Endothelial cell (in vitro differentiated cells): ENCODE results near the gene LPCAT1. TPM values are rescaled to one million over a fixed set of nuclear protein-coding genes. Genes with fewer than 3 reads are reported as not detected.

Experiments
- DNase-seq: peaks from one replicate; pipeline ENCODE4 v3.0.0; 2021; ENCODE audit warnings: low spot score
- H3K27ac Mint-ChIP-seq: one replicate; pipeline ENCODE4 v1.8.0; 2021; ENCODE audit warnings: mixed read lengths, inconsistent platforms; ENCODE audit not compliant: unreplicated experiment
- H3K27me3 Mint-ChIP-seq: one replicate; pipeline ENCODE4 v1.8.0; 2021; ENCODE audit warnings: mild to moderate bottlenecking, moderate library complexity, mixed read lengths, inconsistent platforms; ENCODE audit not compliant: unreplicated experiment
- H3K36me3 Mint-ChIP-seq: one replicate; pipeline ENCODE4 v1.8.0; 2021; ENCODE audit warnings: mild to moderate bottlenecking, low read depth, mixed read lengths, inconsistent platforms; ENCODE audit not compliant: unreplicated experiment
- H3K4me1 Mint-ChIP-seq: one replicate; pipeline ENCODE4 v1.8.0; 2021; ENCODE audit warnings: mild to moderate bottlenecking, mixed read lengths, inconsistent platforms; ENCODE audit not compliant: unreplicated experiment
- H3K4me3 Mint-ChIP-seq: one replicate; pipeline ENCODE4 v1.8.0; 2021; ENCODE audit warnings: mild to moderate bottlenecking, mixed read lengths, inconsistent platforms; ENCODE audit not compliant: unreplicated experiment
- H3K9me3 Mint-ChIP-seq: one replicate; pipeline ENCODE4 v1.8.0; 2021; ENCODE audit warnings: mixed read lengths, inconsistent platforms; ENCODE audit not compliant: unreplicated experiment
- total RNA-seq: library from RNA; stranded (reverse); fragmentation: NEBNext Ultra II Directional; extraction: Animal tissue kit (Norgen Biotek cat#: 25700); gene quantifications from one replicate; pipeline ENCODE4 v1.2.1, GENCODE V29; 2021; ENCODE audit not compliant: unreplicated experiment
- TF ChIP-seq, protein P1 (sequence below): fragments of 200-600 bp; sonication (generic); IDR thresholded peaks from one replicate; pipeline ENCODE4 v1.5.0; 2021; ENCODE audit warnings: antibody characterized with exemption; ENCODE audit not compliant: unreplicated experiment

The LPCAT1 gene
- total RNA-seq, 1 donor from 2014 or later, result 81.3 TPM

DNA sequence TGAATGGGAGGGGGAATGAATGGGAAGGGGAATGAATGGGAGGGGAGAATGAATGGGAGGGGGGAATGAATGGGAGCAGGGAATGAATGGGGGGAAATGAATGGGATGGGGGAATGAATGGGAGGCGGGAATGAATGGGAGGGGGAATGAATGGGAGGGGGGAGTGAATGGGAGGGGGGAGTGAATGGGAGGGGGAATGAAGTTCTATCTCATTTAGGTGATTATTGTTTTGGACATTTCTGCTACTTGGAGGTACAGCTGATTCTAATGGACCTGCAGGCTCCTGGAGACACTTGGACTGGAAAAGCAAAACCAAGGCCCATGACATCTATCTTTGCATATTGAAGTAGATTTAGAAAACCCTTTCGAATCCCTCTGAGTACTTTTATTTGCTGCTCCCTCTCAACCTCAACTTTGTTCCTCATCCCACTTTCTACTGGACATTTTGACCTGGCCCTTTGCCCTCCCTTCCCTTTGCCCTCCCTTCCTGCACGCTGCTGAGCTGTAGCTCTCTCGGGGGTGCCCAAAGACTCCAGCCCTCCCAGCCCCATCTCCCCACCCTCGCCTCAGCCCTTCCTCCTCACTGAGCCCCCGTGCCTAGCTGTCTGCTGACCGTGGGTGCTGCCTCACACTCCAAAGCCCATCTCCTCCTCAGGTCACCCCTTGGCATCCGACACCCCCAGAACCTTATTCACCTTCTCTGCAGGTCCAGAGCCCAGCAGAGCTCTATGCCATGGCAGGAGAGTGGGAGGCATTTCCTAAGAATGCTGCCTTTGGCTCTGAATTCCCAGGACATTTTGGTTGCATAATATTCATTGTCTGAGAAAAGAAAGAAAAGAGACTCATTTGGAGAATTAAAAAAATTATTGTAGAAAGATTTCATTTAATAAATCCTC lies 19.9 kb upstream of the LPCAT1 start:
- no peak overlapping the region for H3K4me3 Mint-ChIP-seq
- H3K27me3 Mint-ChIP-seq, result peaks cover 21% of the 10 kb centered on the region
- no peaks in the 10 kb centered on the region for H3K9me3 Mint-ChIP-seq
- DNase-seq, result no peak
- no peaks in the 10 kb centered on the region for H3K4me1 Mint-ChIP-seq
- TF ChIP-seq, protein P1, sequence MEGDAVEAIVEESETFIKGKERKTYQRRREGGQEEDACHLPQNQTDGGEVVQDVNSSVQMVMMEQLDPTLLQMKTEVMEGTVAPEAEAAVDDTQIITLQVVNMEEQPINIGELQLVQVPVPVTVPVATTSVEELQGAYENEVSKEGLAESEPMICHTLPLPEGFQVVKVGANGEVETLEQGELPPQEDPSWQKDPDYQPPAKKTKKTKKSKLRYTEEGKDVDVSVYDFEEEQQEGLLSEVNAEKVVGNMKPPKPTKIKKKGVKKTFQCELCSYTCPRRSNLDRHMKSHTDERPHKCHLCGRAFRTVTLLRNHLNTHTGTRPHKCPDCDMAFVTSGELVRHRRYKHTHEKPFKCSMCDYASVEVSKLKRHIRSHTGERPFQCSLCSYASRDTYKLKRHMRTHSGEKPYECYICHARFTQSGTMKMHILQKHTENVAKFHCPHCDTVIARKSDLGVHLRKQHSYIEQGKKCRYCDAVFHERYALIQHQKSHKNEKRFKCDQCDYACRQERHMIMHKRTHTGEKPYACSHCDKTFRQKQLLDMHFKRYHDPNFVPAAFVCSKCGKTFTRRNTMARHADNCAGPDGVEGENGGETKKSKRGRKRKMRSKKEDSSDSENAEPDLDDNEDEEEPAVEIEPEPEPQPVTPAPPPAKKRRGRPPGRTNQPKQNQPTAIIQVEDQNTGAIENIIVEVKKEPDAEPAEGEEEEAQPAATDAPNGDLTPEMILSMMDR, result no peak
- peaks cover 4% of the 10 kb centered on the region for H3K36me3 Mint-ChIP-seq
- no peak overlapping the region for H3K27ac Mint-ChIP-seq

DNA sequence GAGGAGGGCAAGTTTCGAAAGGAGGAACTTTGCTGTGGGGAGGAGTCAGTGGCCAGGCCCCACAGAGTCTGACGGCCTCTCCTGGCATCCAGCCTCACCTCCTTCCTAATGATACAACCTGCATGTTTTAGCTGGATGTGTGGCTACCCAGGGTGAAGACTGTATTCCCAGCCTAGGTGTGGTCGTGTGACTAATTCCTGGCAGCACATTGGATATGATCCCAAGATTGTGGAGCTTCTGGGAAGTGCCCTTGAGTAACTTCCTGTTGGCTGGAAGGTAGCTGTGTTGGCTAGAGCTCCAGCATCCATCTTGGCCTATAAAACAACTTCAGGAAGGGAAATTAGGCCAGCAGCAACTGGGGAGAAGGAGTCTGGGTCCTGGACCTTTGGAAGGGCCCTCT lies 19.0 kb upstream of the LPCAT1 start:
- Mint-ChIP-seq H3K4me3 (no peak overlapping the region), H3K27ac (no peak overlapping the region), H3K9me3 (no peaks in the 10 kb centered on the region), H3K27me3 (peaks cover 21% of the 10 kb centered on the region), H3K36me3 (peaks cover 4% of the 10 kb centered on the region), H3K4me1 (no peaks in the 10 kb centered on the region)
- no peak for DNase-seq
- TF ChIP-seq, protein P1, result no peak

DNA sequence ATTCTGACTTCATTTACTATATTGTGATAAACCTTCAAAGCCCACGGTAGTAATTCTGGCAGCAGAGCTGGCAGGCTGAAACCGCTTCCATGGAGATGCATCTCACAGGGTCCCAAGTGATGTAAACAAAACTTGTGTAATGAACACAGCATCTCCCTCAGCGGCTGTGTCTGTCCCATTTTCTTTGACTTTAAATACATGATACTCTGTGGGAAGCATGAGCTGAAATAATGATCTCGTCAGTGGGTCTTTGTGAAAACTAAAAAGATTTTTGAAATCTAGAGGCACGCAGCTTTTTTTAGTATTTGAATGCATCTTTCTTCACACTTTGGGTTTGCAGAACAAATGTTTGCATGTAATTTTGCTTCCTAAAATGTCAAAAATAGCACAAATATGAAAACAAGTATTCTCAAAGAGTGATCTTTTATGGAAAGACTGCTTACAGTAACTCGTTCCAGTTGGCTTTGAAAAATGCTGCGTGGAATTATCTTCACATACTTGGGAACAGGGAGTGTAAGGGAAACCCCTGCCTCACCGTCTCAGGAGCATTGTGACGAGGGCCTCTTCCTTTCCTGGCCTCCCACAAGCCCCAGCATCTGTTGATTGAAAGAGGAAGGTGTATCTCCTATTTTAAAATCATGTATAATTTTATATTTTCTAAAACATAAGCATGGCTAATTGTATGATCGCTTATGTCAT lies 18.1 kb upstream of the LPCAT1 start:
- no peak overlapping the region for H3K4me3 Mint-ChIP-seq
- H3K27me3 Mint-ChIP-seq, result peaks cover 23% of the 10 kb centered on the region
- H3K9me3 Mint-ChIP-seq, result no peaks in the 10 kb centered on the region
- TF ChIP-seq, protein P1, result no peak
- no peaks in the 10 kb centered on the region for H3K4me1 Mint-ChIP-seq
- peaks cover 4% of the 10 kb centered on the region for H3K36me3 Mint-ChIP-seq
- no peak overlapping the region for H3K27ac Mint-ChIP-seq
- no peak for DNase-seq

DNA sequence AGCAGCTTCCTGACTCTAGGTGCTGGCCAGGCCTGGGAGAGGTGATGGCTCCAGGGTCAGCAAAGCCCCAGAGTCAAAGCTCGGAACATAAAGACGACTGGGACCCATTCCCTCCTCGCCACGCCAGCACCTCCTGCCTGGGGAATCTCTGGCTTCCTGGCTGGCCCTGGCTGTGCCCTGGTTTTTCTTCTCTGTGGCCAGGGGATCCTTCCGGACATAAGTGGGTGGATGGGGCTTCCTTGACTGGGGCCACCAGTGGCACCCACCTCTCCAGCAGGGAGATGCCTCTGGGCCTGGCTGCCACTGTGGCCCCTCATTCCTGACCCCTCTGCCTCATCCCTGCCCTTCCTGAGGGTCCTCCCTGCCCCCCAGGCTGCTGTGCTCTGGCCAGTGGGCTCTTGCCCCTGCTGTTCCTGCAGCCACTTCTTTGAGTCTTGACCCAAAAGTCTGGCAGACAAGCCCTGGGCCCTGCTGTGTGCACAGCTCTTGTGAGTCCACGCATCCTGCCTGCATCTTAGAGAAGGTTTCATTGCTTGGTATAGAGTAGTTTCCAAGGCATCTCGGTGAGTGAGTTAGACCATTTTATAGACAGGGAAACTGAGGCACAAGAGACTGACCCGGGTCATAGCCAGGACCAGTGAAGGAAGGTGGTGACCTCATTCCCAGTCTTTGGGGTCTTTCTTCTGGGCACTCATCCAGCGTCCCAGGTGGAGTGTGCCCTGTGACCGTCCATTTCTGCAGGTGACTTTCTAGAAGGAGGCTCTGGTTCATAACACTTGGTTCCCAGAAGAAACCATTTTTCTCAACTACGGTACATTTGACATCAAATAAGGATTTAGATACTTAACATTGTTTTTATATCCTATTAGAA lies 17.3 kb upstream of the LPCAT1 start:
- H3K4me1 Mint-ChIP-seq, result no peaks in the 10 kb centered on the region
- peaks cover 4% of the 10 kb centered on the region for H3K36me3 Mint-ChIP-seq
- peaks cover 23% of the 10 kb centered on the region for H3K27me3 Mint-ChIP-seq
- H3K9me3 Mint-ChIP-seq, result no peaks in the 10 kb centered on the region
- DNase-seq, result no peak
- TF ChIP-seq, protein P1, result no peak
- H3K4me3 Mint-ChIP-seq, result no peak overlapping the region
- H3K27ac Mint-ChIP-seq, result no peak overlapping the region
